COR-L47 (cell line): ENCODE data around the gene BCL11B.

Source experiments
- DNase-seq: peaks from one replicate; lab custom pipeline; 2025; lab: John Stamatoyannopoulos, UW

Gene BCL11B

DNA sequence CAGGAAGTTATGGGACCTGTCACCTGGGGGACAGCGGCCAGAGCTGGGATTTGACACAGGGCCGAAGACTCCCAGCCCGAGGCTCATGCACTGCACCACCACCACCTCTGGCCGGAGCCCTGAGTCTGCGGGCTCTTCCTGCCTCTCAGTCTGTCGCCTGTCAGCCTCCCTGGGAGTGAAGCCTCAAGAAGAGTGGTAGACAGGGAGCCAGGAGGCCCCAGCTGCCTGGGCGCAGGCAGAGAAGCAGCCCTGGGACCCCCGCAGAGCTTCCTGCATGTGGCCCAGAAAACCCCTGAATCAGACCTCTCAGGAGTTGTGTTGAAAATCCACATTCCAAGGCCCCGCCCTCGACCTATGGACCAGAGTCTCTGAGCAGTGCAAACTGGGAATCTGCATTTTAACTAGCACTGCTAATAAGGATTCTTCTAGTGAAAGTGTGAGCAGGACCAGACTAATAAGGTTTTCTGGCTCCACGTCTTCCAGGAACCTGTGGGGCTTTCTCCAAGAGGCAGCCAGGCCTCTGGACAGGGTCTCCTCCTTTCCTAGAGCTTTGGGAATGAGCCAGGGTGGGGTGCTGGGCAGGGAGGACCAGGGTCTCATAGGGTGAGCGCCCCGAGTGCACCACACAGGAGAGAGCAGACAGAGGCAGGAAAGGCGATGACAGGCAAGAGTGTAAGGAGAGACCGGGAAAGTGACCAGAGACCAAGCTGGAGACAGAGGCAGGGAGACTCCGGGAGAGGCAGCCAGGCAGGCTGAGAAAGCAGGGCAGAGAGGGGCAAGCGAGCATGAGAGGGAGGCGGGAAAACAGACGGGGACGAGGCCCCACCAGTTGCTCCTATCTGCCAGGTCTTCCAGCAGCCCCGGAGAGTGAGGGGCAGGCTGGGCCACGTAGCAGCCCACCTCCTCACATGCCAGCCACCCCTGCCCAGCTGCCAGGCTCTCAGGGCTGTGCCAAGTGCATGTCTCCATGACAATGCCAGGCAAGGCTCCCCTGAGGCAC lies 112.4 kb downstream of the BCL11B start:
- no peak for DNase-seq

DNA sequence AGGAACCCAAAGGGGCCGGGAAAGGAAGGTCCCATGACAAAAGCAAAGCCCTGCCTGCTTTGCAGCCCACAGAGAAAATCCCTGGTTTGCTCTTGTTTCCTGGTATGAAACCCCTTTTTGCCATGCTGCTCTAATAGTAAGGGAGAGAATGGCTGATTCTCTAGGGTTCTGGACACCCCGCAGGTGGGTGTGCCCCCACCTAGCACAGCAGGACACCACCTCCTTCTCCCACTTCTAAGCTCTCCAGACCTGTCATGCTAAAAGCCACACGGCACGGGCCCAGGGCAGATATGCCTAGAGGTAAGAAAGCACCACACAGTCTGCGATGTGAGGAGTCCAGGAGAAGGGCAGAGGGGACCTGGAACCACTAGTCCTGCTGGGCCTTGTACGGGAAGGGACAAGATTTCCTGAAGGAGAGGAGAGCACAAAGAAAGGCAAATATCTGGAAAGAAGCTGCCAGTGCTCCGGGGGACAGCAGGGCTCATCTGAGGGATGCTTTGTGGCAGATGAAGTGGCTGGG lies 113.3 kb downstream of the BCL11B start:
- no peak for DNase-seq

DNA sequence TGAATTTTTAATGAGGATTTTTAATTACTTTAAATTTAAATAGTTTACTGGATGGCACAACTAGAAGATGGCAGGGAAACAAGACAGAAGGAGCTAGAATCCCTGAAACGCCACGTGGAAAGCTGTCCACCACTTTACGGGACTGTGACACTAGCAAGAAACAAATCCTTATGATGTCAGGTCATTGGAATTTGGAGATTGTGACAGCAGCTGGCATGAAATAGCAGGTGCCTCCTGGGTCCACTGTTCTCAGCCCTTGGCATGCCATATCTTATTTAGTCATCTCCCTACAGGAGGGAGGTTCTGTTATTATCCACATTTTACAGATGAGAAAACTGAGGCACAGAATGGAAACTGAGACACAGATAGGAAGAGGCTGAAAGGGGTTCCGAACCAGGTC lies 113.8 kb downstream of the BCL11B start:
- DNase-seq: no peak

DNA sequence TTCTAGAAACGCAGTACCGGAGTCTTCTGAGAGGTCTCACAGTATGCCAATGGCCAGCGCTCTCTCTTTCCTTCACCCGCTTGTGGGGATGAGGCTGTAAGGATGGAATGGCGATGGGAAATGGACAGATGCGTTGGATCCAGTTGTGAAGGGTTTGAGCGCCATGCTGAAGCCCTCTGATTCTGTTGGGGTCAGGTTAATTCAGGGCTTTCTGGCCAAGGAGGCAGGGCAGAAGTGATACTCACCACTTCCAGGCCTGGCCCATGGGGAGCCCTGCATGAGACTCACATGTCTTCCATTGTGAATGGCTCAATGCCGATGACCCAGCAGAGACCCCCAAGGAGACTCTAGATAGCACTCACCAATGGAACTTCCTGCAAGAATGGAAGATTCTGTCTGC lies 114.3 kb downstream of the BCL11B start:
- no peak for DNase-seq

DNA sequence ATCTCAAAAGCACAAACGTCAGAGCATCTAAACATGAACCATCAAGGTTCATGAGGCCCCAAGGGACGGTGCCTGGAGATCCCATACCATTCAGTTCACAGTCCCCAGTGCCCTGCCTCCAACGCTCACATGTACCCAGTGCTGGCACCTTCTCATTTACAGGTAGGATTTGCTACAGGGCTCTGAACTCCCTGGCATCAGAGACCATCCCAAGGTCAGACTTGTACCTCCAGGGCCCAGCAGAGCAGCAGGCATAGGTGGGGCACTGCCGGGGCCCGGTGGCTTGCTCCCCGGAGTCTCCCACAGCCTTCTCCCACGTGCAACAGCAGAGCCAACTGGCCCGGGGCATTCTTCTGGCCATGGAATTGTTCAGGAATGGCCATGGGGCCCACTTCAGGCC lies 114.8 kb downstream of the BCL11B start:
- no peak for DNase-seq

DNA sequence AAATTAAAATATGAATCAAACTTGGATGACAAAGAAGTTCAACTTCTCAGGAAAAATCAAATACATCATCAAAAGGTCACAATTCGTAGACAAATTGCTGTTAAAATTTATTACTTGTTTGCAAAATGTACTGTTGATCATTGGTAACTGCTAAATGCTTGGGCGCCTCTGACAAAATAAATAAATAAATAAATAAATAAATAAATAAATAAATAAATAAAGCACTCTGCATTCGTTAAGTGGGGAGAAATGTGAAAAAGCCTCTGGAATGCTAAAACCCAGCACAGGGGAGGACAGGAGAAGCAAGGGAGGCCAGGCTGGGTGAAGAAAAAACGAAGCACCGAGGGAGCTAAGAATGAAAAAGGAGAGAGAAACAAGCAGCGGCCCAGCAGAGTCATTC lies 115.2 kb downstream of the BCL11B start:
- no peak for DNase-seq

DNA sequence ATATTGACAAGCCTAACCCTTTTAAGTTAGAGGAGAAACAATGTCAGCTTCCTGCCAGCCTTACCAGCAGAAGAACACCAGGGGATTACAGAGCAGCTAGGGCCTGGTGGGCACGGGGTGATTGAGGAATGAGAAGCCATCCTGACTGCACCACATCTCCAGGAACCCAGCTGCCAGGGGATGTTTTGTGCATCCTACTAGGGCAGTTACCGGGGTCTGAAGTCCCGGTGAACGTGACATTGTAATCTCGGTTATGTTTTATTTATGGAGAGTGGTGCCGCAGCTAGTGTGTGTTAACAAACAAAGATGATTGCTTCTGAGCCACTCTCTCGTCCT lies 115.9 kb downstream of the BCL11B start:
- DNase-seq: no peak

DNA sequence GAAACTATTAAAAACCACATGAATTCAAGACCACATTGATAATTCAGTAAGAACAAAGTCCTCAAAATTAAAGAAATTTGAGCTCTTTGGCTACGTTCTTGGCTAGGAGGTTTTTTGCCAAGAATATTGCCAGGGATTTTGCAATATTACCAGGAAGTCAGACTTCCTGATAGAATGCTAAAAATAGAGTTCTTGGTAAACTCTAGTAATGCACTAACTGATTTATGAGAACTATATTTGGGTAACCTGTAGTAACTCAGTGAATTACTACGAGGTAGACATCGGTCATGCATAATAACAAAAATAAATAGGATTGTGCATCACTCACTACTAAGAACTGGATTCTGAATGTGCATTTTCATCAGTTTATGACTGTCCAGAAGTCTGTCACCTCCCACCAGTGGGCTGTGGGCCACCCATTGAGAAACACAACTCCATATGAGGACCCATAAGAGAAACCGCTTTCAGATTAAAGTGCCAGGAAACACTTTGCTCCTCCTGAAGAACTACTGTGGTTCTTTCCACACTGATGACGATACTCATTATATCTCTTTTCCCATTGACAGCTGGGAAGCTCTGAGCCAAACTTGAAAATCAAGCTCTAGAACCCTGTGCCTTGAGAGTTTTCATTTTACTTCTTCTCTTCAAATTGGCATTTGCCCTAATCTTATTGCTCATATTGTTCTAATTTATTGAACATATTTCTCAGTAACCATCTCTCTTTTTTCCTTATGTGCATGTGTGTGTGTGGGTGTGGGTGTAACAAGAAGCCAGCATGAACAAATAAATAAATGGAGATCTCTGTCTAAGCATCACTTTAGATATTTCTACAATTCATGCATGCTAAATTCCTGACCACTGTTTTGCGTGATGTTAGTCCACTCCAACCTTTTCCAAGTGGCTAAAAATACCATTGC lies 116.6 kb downstream of the BCL11B start:
- no peak for DNase-seq

DNA sequence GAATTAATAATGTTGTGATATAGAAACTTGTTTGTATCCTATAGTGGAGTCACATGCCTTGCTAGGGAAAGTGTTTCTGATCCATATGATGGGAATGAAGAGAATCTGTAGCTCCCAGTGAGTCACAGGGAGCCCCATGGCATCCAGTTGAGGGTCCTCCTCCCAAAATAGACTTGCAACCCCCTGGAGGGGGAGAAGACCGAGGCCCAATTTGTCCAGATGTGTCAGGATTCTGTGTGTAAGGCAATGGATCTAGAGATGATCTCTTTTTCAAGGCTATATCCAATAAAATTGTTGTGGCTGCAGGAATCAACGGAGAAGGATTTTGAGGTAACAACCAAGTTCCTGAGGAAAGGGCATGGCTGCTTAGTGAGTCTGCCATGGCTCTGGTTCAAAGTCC lies 121.8 kb downstream of the BCL11B start:
- no peak for DNase-seq

DNA sequence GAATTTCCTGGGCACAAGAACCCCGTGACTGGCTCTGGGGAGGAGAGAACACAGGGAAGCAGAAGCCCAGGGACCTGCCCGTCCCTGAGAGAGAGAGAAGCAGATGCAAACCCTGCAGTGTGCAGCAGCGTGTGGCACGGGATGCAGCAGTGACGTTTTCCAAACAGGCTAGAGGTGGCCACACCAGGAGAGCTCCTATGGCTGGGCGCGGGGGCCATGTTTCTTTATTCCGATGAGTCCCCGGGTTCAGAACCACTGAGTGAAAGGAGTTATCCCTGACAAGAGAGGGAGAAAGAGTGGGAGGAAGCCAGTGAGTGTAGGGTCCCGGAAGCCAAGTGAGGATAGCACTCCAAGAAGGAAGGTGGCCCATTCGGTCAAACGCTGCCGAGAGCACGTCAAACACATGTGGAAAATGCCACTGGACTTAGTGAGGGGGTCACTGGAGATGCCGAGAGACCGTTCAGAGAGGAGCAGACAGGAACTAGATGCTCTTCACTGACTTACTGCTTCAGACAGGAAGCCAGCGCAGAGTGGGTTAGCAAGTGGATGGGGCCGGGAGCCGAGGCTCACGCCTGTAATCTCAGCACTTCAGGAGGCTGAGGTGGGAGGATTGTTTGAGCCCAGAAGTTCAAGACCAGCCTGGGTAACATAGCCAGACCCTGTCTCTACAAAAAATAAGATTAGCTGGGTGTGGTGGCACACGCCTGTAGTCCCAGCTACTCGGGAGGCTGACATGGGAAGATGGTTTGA lies 123.0 kb downstream of the BCL11B start:
- DNase-seq: no peak

DNA sequence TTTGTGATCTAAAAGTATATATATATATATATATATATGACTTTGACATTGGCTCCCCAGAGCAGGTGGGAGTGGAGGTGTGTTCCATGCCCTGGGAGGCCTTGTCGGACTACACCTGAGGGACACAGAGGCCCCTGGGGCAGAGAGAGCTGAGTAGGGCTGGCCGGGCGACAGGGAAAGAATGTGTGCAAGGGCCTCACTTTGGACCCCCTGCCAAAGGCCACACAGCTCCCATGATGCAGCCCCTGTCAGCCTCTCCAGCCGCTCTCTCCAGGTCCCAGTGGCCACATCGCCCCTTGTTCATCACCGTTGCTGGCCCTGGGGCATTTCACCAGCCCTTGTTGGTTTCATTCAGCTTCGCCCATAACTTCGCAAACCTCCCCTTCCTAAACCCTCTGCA lies 123.9 kb downstream of the BCL11B start:
- no peak for DNase-seq

DNA sequence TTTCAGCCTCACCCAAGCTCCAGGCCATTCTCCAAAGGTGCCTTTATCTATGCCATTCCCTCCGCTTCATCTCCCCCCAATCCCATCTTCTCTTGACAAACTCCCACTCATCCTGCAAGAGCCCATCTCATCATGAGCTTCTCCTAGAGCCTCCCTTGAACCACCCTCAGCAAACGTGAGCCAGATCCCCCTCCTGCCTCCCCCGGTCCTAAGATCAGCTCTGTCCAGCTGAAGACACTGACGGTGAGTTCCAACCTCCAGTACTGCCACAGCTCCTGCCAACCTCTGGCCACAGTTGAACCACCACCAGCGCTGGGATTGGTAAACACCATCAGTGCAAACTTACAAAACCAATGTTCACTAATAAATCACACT lies 124.6 kb downstream of the BCL11B start:
- DNase-seq: no peak

DNA sequence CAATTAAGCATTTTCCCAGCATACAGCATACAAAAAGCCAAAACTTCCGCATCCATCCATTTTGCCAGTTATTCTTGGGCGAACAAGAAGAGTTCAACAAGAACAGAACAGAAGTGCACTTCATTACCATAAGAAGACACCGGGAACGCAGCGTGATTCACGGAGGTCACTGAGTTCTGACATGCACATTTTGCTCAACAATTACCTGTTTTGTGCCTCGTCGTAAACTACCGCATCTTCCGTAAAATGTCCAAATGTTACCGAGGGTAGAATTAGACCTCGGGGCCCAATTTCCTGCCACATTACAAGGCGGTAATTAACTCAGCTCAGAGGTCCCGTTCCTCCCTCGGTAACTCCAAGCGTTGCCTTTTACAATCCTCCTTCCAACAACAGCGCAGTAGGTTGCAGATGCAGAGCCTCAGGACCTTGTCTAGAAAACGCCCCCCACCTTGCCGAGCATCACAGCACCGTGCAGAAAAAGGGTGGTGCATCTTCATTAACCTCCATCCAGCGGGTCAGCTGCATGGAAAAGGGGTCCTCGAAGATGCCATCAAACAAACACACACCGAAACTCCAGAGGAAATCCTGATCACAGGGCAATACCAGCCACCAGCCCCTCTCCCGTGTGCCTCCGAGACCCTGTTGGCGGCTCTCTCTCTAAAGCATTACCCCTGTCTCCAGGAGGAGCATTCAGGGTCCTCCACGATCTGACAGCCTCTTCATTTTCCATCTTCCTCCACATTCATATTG lies 125.2 kb downstream of the BCL11B start:
- DNase-seq: no peak

DNA sequence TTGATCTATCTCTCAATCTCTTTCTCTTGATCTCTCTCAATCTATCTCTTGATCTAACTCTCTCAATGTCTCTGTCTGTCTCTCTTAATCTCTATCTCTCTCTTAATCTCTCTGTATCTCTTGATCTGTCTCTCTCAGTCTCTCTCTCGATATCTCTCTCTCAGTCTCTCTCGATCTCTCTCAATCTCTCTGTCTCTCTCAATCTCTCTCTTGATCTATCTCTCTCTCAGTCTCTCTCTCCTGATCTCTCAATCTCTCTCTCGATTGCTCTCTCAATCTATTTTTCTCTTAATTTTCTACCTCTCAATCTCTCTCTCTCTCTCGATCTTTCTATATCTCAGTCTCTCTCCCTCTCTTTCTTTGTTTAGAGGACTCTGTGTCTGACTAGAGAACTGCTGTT lies 126.7 kb downstream of the BCL11B start:
- DNase-seq: no peak

DNA sequence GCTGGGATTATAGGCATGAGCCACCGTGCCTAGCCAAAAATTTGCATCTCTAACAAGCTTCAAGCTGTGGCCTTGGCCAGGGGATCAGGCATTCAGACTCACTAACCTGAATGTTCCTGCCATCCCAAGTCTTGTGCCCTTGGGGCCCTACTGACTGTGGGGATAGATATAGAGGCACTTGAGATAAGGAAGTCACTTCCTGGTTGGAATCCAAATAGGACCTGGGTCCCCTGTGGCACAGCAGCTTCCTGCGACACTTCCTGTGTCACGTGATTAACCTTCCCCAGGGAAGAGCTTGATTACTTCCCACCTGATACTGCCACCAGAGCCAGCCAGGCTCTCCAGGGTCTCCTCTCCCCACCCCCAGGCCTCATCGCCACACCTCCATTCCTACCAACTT lies 128.2 kb downstream of the BCL11B start:
- no peak for DNase-seq

DNA sequence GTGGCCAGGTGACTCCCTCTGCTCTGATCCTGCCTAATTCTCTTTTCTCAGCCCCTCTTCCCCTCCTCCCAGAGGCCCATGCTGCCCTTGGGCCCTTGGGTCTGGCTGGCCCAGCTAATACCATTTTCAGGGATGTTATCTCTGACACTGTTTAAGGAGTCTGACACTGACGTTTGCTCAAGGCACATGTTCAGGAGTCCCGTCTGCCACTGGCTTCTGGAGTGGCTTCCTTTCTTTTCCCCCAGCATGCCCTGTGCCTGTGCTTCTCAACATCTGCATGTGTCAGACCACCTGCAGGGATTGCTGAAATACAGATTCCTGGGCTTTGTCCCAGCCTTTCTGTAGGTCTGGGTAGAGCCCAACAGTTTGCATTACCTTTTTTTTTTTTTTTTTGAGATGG lies 128.9 kb downstream of the BCL11B start:
- DNase-seq: no peak

DNA sequence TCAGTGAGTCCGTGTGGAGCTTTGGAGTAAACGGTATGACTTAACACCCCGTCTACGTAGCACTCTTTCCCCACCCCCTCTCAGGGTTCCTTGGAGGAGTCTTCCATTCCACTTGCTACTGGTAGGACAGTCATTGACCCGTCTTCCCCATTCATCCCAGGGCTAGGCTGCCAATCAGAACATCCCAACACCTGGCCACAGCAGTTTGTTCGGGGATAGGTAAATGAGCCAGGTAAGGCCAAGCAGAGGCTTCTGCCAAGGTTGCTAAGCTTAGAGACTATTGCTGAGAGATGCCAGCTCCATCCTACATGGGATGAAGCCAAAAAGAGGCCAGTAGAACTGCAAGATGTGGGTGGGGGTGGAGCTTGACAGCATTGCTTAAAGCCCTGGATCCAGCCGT lies 130.8 kb downstream of the BCL11B start:
- no peak for DNase-seq

DNA sequence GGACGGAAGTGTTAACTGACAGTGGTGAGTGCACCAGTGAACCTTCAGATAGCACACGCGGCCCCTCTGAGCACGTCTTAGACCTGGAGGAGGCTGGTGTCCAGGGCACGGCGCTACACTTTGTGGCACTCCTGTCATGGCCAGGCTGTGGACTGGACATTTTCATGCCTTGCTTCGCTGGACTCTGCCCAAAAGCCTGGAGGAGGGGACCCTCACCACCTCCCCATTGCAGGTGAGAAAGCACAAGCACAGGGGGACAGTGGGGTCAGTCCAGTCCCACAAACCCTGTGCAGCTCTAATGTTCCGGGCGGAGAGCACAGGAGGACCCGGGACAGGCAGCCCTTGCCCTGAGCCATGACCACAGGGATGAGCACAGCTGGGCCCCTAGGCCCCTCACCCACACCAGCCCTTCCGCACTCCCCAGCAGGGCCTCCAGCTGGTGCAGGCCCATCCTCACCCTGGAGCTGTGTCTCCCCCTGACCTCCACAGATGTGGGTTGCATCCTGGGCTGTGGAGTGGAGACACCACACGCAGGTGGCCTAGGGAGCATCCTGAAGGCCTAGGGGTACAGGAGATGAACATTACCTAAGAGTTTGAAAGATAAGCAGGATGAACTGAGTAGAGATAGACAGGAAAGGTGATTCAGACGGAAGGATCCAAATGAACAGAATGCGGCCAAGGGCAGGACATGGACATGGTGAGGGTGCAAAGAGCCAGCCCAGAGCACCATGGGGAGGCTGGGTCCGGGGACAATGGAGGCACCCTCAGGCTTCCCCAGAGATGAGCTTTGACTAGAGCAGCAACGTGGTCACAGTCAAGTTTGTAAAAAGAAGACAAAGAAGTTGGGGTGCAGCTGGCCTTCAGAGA lies 132.8 kb downstream of the BCL11B start:
- DNase-seq: no peak

DNA sequence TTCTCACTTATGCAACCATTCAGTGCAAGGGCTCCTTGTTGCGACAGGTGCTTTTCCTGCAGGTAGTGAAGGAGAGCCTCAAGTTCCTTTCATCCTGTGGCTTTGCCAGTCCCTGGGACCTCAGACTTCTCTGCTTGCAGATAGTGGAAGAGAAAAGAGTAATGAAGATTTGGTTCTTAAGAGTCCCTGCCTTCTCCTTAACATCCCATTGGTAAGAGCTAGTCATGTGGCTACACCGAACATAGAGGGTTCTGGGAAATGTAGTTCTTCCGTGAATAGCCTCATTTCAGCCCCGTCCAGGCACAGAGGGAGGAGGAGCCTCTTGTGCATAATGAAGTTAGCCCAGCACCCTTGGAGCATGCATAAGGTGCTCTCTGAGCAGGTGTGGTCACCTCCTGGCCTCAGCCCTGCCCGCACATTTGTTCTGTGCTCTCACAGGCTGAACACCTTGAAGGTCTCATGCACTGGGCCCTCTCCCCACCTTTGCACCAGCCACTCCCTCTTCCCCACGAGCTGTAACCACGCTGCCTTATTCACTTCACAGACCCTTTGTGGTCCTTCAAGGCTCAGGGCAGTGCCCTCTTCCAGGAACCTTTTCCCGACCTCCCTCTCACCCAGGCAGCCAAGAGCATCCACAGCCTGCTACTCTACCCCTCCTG lies 134.0 kb downstream of the BCL11B start:
- DNase-seq: no peak
